ENCODE results near the gene STRA8.

GRCh38 chr7:135194494-135195095 is 39.0 kb upstream of the STRA8 start:
- no peak for TF ChIP-seq POU2F2 (IDR thresholded peaks at IDR 0.05; ENCODE audit: low read depth, low read length)
- no peak for TF ChIP-seq TAF1 (IDR thresholded peaks at IDR 0.05; ENCODE audit: low read depth, low read length)
- no peak for TF ChIP-seq POLR2AphosphoS5 (IDR thresholded peaks at IDR 0.05; ENCODE audit: low read depth, low read length)
- TF ChIP-seq POLR2A (IDR thresholded peaks at IDR 0.05; ENCODE audit: low read depth, low read length): no peak
- TF ChIP-seq PAX5 (IDR thresholded peaks at IDR 0.05; ENCODE audit: insufficient read depth, low read length, severe bottlenecking): no peak
